EL (cell line): ENCODE measurements around the gene PLEKHB1.

ENCODE experiments used
- DNase-seq: peaks from one replicate; pipeline ENCODE4 v3.0.0-alpha.2; 2016

Gene PLEKHB1

DNA sequence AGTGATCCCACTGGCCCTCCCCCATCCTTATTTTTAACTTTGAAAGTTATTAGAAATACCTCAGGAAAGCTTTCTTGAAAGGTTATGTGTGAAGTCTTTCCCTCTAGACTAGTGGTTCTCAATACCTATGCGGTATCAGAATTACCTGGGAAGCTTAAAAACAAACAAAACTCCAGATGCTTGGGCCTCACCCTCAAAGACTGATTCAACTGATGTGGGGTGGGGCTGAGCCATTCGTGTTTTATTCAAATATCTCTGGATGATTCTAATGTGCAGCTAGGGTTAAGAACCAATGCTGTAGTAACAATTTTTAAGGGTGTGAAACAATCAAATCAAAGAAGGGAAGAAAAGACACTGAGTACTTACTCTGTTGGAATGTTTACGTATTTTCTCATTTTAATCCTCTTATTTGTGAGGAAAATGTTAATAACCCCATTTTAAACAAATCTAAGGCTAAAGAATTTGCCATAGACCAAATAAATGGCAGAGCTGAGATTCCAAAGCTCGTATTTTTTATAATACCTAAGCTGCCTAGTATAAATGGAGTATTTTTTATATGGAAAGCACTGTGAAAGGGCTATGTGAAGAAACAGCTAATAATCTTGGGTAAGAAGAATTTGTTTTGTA is 47.6 kb downstream of the PLEKHB1 start:
- no peak for DNase-seq

DNA sequence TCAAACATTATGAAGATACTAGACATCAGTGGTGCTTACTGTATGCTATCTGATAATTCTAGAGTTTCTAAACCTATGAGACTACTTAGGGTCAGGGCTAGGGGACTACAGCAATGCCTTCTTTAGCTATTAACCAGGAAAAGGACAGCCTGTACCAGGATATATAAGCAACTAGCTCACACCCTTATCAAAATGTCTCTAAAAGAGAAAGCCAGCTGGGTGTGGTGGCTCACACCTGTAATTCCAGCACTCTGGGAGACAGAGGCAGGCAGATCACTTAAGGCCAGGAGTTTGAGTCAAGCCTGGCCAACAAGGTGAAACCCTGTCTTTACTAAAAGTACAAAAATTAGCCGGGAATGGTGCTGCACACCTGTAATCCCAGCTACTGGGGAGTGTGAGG is 58.7 kb downstream of the PLEKHB1 start:
- DNase-seq: no peak

DNA sequence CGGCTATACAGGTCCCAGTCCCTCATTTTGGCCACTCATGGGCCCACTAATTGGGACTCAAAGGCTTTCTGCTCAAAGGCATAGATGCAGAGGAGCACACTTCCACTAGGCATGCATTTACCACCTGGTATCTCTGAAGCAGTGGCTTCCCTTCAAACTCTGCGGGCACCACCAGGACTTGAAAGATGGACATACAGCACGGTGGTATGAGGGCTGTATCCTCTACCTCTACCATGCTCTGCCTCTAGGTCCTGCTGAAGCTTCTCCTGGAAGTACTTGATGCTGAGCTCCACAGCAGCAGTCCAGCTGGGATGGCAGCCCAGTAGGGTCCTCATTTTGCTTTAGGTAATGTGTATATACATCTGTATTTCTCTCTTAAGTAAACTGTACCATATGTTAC is 64.6 kb downstream of the PLEKHB1 start:
- no peak for DNase-seq
